HG03565 (cell line): ENCODE measurements around the gene SLAMF1.
"Not testable (repeated sequence)": the region's sequence is repeated elsewhere in the genome, so short reads cannot be mapped to it uniquely, and the experiment has no call there.

ENCODE experiments used
- ATAC-seq: cut with Tn5 transposase; IDR thresholded peaks from one replicate; pipeline ENCODE4 v1.9.1; 2021; ENCODE audit warnings: mild to moderate bottlenecking, moderate library complexity; ENCODE audit not compliant: unreplicated experiment

SLAMF1 gene

GRCh38 chr1:160567858-160568682 is 78.8 kb downstream of the SLAMF1 start:
- ATAC-seq, result no peak

- ATAC-seq, result no peak
These were observed 79.5 kb downstream of the SLAMF1 start for GRCh38 chr1:160567341-160567740.

DNA sequence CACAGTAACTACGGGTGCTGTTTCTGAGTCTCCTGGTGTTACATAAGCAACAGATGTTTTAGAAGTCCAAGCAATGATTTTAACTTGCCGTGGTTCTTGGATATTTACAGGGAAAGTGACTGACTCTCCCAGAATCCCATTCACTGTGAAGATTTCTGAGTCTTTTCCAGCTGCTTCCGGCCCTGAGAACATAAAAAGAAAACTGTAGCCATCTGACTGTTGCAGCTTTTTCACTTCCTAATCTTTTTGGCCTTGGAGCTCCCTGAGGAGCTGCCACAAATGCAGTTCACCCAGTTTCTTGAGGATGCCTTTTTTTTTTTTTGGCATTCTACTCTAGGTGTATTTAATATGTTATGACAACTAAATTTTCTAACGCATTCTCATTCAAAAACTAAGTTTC is 81.3 kb downstream of the SLAMF1 start:
- no peak for ATAC-seq

DNA sequence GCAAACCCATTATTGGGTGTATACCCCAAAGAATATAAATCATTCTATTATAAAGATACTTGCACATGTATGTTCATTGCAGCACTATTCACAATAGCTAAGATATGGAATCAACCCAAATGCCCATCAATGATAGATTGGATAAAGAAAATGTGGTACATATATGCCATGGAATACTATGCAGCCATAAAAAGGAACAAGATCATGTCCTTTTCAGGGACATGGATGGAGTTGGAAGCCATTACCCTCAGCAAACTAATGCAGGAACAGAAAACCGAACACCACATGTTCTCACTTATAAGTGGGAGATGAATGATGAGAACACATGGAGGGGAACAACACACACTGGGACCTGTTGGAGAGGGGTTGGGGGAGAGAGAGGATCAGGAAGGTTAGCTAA is 83.6 kb downstream of the SLAMF1 start:
- not testable (repeated sequence) for ATAC-seq

- ATAC-seq, result not testable (repeated sequence)
These were observed 84.1 kb downstream of the SLAMF1 start for GRCh38 chr1:160562745-160563144.

- ATAC-seq, result no peak
These were observed 86.0 kb downstream of the SLAMF1 start for GRCh38 chr1:160560806-160561205.

GRCh38 chr1:160560045-160560705 is 86.7 kb downstream of the SLAMF1 start:
- ATAC-seq, result no peak

DNA sequence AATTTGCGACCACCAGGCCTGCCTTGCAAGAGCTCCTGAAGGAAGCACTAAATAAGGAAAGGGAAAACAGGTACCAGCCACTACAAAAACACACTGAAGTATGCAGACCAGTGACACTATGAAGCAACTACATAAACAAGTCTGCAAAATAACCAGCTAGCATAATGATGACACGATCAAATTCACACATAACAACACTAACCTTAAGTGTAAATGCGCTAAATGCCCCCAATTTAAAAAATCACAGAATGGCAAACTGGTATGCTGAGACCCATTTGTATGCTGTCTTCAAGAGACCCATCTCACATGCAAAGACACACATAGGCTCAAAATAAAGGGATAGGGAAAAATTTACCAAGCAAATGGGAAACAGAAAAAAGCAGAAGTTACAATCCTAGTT is 87.4 kb downstream of the SLAMF1 start:
- ATAC-seq, result not testable (repeated sequence)

DNA sequence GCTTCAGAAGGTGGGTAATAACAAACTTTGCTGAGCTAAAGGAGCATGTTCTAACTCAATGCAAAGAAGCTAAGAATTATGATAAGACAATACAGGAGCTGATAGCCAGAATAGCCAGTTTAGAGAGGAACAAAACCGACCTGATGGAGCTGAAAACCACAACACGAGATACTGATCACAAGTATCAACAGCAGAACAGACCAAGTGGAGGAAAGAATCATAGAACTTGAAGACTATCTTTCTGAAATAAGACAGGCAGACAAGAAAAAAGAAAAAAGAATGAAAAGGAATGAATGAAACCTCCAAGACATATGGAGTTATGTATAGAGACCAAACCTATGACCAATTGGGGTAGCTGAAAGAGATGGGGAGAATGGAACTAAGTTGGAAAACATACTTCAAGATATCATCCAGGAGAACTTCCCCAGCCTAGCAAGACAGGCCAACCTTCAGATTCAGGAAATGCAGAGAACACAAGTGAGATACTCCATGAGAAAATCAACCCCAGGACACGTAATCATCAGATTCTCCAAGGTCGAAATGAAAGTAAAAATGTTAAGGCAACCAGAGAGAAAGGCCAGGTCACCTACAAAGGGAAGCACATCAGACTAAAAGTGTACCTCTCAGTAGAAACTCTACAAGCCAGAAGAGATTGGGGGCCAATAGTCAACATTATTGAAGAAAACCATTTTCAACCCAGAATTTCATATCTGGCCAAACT is 88.0 kb downstream of the SLAMF1 start:
- ATAC-seq, result no peak
